Type B pancreatic cell (in vitro differentiated cells): Measurements from ENCODE around the gene PRKN. TPM values are rescaled to one million over a fixed set of nuclear protein-coding genes. Genes with fewer than 3 reads are reported as not detected.
"Not testable (repeated sequence)": the region's sequence is repeated elsewhere in the genome, so short reads cannot be mapped to it uniquely, and the experiment has no call there.

Source experiments
- DNase-seq: peaks from one replicate; pipeline ENCODE4 v3.0.0; 2021; ENCODE audit warnings: mixed read lengths; ENCODE audit not compliant: unreplicated experiment; ENCODE audit errors: extremely low spot score
- H3K27ac Mint-ChIP-seq: 2 replicates; pipeline ENCODE4 v1.8.0; 2021; ENCODE audit warnings: mild to moderate bottlenecking, mixed read lengths
- H3K27me3 Mint-ChIP-seq: 2 replicates; pipeline ENCODE4 v1.8.0; 2021; ENCODE audit warnings: mixed read lengths
- H3K36me3 Mint-ChIP-seq: 2 replicates; pipeline ENCODE4 v1.8.0; 2021; ENCODE audit warnings: mixed read lengths
- H3K4me1 Mint-ChIP-seq: one replicate; pipeline ENCODE4 v1.8.0; 2021; ENCODE audit warnings: mixed read lengths; ENCODE audit not compliant: unreplicated experiment
- H3K4me3 Mint-ChIP-seq: 2 replicates; pipeline ENCODE4 v1.8.0; 2021; ENCODE audit warnings: mild to moderate bottlenecking, mixed read lengths
- H3K9me3 Mint-ChIP-seq: 2 replicates; pipeline ENCODE4 v1.8.0; 2021; ENCODE audit warnings: mixed read lengths
- CTCF ChIP-seq: fragments of 200-600 bp; sonication (generic); conservative IDR thresholded peaks from 2 replicates; pipeline ENCODE4 v1.5.0; 2021; ENCODE audit warnings: antibody characterized with exemption, mild to moderate bottlenecking
- total RNA-seq: library from RNA; stranded (reverse); gene quantifications from 2 replicates; pipeline ENCODE4 v1.2.1, GENCODE V29; 2021; ENCODE audit warnings: low replicate concordance

Gene PRKN
- total RNA-seq, 1 donor from 2014 or later = 6.2 TPM

GRCh38 chr6:161338015-161338414 is 1389.6 kb downstream of the PRKN start:
- H3K27ac Mint-ChIP-seq = no peak overlapping the region
- H3K9me3 Mint-ChIP-seq = peaks cover 5% of the 10 kb centered on the region
- H3K4me1 Mint-ChIP-seq = no peaks in the 10 kb centered on the region
- H3K27me3 Mint-ChIP-seq = no peaks in the 10 kb centered on the region
- no peak overlapping the region for H3K4me3 Mint-ChIP-seq
- DNase-seq = no peak
- no peaks in the 10 kb centered on the region for H3K36me3 Mint-ChIP-seq
- TF ChIP-seq CTCF = no peak

- no peak overlapping the region for H3K27ac Mint-ChIP-seq
- peaks cover 9% of the 10 kb centered on the region for H3K9me3 Mint-ChIP-seq
- no peaks in the 10 kb centered on the region for H3K27me3 Mint-ChIP-seq
- no peaks in the 10 kb centered on the region for H3K4me1 Mint-ChIP-seq
- H3K36me3 Mint-ChIP-seq = no peaks in the 10 kb centered on the region
- no peak for DNase-seq
- no peak overlapping the region for H3K4me3 Mint-ChIP-seq
- TF ChIP-seq CTCF = no peak
Observed at GRCh38 chr6:161336479-161336878, 1391.1 kb downstream of the PRKN start.

DNA sequence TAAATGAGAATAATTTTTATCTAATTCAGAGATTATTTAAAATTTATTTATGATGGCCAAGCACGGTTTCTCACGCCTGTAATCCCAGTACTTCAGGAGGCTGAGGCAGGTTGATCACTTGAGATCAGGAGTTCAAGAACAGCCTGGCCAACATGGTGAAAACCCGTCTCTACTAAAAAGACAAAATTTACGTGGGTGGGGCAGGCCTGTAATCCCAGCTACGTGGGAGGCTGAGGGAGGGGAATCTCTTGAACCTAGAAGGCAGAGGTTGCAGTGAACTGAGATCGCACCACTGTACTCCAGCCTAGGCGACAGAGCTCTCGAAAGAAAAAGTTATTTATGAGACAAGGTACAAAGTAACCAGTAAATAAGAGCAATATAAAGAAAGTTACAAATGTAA is 1394.2 kb downstream of the PRKN start:
- no peak for TF ChIP-seq CTCF
- no peak for DNase-seq
- Mint-ChIP-seq H3K9me3 (peaks cover 9% of the 10 kb centered on the region), H3K27me3 (no peaks in the 10 kb centered on the region), H3K27ac (no peak overlapping the region), H3K36me3 (no peaks in the 10 kb centered on the region), H3K4me3 (no peak overlapping the region), H3K4me1 (no peaks in the 10 kb centered on the region)

DNA sequence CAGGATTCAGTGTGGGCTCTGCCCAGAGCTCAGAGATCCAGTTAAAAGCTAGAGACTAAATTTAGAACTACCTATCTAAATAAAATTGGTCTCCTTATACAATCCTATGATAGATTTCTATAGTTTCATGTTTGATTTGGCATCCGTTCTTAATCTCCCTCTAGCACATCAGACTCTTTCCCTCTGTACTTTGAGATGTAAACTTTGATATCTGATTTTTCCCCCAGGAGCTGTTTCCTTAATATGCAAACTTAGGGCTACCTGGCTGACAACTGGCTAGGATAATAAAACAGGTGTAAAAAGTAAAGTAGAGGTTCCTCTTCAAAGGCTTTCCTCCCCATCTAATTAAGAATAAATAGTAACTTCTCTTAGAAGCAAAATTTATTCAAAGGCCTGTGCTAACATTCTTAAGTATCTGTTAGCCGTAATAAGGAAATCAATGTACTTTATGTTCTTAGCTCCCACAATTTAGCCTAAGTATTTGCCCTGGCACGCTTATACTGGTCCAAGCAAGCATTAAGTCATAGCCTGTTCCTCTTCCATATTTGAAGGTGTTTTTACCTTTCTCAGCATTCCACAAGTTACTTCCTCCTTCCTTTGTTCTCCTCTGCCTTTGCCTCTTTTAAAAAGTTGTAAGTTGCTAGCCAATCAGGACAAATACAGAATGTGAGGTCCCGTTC is 1396.0 kb downstream of the PRKN start:
- H3K27ac Mint-ChIP-seq, H3K4me1 Mint-ChIP-seq, DNase-seq, H3K36me3 Mint-ChIP-seq, H3K27me3 Mint-ChIP-seq, H3K4me3 Mint-ChIP-seq, H3K9me3 Mint-ChIP-seq: not testable (repeated sequence)

DNA sequence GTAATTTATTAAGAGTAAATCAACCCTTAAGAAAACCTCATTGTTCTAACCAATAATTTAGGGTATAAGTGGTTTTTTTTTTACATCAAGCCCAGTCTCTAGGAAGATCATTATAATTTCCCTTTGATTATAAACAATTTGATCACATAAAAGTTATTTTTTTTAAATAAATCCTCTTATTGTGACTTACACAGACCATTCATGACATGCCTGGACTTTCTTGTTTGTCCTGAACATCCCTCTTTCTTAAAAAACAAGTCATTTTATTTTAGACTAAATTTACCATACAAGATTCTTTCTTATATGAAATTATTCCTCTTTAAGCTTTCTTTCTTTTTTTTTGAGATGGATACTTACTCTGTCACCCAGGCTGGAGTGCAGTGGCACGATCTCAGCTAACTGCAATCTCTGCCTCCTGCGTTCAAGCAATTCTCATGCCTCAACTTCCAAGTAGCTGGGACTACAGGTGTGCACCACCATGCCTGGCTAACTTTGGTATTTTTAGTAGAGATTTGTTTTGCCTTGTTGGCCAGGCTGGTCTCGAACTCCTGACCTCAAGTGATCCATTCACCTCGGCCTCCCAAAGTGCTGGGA is 1400.1 kb downstream of the PRKN start:
- Mint-ChIP-seq H3K4me3 (no peak overlapping the region), H3K36me3 (no peaks in the 10 kb centered on the region), H3K9me3 (peaks cover 5% of the 10 kb centered on the region), H3K27ac (no peak overlapping the region), H3K27me3 (no peaks in the 10 kb centered on the region), H3K4me1 (no peaks in the 10 kb centered on the region)
- no peak for TF ChIP-seq CTCF
- DNase-seq = no peak

DNA sequence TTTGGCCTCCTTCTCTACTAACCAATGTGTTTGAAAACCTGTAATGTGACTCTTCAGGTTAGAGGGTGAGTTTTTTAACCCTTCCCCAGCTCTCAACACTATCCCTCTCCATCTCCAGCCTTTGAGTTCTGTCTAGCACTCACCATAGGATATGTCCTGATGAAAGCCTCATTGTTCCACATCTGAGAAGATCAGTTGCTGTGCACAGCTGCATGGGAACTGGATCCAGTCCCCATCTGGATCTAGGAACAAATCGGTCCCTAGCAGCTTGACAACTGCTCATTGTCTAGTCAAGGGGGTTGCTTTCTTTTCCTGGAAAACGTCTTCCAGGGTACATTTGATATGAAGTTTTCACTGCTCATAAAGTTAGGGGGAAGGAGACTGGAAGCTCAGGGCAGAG is 1408.3 kb downstream of the PRKN start:
- no peaks in the 10 kb centered on the region for H3K27me3 Mint-ChIP-seq
- peaks cover 5% of the 10 kb centered on the region for H3K9me3 Mint-ChIP-seq
- H3K27ac Mint-ChIP-seq = no peak overlapping the region
- TF ChIP-seq CTCF = no peak
- H3K36me3 Mint-ChIP-seq = no peaks in the 10 kb centered on the region
- no peak for DNase-seq
- H3K4me3 Mint-ChIP-seq = no peak overlapping the region
- H3K4me1 Mint-ChIP-seq = peaks cover 6% of the 10 kb centered on the region
